SIG-M5 (cell line): ENCODE measurements around the gene TSSC4.

ENCODE experiments used
- DNase-seq: peaks from one replicate; lab custom pipeline; 2025; lab: John Stamatoyannopoulos, UW

TSSC4 gene

DNA sequence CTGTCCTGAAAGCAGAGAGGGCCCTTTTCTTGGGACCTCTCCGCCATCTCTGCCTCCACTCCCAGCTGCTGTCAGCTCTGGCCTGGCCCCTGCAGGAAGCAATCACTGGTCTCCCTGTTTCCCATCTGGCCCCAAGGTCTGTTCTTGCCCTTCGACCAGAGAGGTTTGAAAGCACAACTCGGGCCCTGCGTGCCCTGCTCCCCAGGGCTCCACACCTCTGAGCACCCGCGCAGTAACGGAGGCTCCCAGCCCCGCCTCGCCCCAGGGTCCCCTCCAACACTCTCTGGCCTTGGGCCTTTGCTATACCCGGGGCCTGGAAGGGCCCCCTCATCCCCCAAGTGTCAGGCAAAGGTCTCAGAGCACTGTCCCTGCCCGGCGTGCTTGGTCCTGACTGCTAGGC is 31.2 kb upstream of the TSSC4 start:
- DNase-seq: no peak

DNA sequence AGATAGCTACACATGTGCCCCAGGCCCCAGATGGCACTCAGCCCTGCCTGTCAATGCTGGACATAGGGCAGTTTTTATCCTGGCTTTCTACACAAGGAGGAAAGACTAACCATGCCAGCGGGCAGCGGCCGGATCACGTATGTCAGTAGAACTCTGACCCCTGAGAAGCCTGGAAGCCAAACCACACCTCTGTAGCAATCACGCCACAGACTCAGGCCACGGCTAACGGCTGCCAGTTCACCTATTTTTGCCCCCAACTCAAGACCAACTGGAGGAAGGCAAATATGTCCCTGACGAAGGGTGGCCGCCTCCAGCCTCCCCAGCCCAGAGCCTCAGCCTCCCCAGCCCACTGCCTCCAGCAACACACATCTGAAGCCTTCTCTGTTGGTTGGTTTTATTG is 30.7 kb upstream of the TSSC4 start:
- DNase-seq: no peak

GRCh38 chr11:2374456-2375201 is 25.9 kb upstream of the TSSC4 start:
- no peak for DNase-seq

DNA sequence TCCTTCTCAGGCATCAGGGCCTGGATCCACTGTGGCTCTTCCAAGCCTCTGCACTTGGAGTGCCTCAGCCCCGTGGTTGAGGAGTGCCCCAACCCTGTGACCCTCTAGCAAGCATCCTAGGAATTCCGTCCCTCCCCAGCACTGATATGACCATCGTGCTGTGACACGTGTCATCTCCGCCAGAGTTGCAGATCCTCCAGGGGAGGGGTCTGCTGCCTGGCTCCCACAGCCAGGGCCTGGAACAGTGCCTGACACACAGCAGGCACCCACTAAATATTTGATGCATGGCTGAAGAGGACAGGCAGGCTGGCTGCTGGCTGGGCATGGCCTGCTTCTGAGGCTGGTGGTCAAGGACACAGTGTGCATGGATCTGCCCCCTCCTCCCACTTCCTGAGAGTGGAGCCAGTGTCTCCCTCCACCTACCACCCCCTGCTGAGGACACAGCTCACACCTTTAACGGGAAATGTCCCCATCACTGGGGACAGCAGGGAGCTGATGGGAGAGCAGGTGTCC is 25.2 kb upstream of the TSSC4 start:
- DNase-seq: no peak

DNA sequence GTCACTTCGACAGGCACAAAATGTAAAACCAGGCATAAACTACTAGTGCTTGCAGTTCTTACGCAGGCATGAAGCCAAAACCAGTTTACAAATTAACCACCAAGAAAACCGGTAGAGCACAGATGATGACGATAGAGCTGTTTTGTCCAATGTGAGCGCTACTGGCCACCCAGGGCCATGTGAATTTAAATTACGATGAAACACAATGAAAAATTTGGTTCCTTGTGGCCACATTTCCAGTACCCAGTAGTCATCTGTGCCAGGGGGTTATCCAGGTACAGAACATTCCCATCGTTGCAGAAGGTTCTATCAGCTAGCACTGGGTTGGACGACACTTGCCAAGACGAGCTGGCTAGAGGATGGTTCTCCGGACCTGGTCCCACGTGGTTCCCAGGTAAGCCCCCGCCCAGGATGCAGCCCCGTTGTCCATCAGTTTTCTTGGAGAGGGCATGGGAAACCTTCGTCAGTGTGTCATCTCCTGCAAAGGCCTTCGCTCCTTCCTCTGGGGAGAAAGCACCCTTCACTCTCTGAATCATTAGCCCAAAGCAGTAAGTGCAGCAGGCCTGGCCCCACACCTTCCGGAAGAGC is 24.5 kb upstream of the TSSC4 start:
- DNase-seq: no peak

DNA sequence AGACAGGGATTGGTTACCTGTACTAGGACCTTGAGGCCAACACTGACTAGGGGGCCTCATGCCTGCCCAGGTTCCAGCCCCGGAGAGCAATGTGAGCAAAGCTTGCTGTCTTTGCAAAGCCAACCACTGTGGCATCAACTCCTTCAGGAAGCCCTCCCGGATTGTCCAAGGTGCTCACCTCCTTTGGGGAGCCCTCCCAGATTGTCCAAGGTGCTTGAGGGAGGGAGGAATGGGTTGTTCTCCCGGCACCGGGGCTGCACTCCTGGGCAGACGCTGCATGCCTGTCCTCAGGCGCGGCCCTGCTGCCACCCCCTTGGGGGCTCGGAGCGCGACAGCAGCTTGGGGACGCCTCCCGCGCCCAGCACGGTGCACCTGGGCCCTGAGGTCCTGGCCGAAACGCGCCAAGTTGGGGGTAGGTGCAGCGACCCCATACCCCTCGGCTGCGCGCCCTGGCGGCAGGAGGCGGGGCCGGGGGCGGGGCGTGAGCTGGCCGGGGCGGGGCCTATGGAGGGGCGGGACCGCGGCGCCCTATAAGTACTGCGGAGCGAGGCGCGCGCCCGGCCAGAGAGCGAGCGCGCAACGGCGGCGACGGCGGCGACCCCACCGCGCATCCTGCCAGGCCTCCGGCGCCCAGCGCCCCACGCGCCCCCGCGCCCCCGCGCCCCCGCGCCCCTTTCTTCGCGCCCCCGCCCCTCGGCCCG is 23.6 kb upstream of the TSSC4 start, which contains the start of gene CD81:
TSS of gene CD81 (plus strand) at position 560 of the 701 bp plus-strand sequence. CDS start 240 bp downstream, outside the sequence.
- no peak for DNase-seq

- no peak for DNase-seq
Measured at GRCh38 chr11:2377511-2378443, 22.8 kb upstream of the TSSC4 start.

- DNase-seq: no peak
Measured at GRCh38 chr11:2378527-2379210, 21.9 kb upstream of the TSSC4 start.

GRCh38 chr11:2379466-2380174 is 20.9 kb upstream of the TSSC4 start:
- DNase-seq: no peak

DNA sequence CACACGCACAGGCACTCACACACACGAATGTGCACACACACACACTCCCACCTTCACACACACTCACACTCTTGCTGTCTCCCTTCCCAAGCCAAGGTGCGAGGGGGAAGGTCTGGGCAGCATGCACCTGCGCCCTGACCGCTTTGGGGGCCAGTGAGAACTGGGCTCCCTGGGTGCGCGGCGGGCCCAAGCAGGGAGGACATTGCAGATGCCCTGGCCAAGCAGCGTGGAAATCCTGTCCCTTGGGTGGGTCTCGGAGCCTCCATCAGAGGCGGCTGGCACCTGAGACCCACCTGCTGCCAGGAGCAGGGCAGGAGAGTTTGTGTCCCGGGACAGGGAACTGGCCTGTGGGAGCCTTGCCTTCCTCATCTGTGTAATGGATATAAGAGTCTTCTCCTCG is 20.2 kb upstream of the TSSC4 start:
- no peak for DNase-seq

DNA sequence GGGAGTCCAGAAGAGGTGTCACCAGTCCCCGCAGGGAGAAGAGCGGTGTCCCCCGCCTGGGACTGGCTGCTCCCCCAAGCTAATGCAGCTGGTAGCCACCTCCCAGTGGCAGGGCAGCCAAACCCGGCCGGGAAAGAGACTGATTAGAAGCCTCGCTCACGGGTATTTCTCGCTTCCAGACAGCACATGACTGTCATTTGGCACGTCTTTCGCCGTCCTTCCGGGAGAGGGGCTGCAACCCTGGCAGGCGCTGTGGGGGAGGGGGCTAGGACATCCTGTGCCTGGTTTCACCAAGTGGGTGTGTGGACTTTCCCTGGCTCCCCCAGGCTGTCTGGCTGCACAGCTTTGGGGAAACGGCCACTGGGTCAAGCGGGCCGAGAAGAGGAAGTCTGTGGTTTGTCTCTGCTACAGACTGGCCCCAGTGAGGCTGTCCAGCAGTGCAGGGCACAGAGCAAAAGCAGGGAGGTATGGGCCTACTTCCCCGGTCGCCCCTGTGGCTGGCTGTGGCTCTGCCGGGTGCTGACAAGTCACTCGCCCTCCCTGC is 19.7 kb upstream of the TSSC4 start:
- DNase-seq: no peak

DNA sequence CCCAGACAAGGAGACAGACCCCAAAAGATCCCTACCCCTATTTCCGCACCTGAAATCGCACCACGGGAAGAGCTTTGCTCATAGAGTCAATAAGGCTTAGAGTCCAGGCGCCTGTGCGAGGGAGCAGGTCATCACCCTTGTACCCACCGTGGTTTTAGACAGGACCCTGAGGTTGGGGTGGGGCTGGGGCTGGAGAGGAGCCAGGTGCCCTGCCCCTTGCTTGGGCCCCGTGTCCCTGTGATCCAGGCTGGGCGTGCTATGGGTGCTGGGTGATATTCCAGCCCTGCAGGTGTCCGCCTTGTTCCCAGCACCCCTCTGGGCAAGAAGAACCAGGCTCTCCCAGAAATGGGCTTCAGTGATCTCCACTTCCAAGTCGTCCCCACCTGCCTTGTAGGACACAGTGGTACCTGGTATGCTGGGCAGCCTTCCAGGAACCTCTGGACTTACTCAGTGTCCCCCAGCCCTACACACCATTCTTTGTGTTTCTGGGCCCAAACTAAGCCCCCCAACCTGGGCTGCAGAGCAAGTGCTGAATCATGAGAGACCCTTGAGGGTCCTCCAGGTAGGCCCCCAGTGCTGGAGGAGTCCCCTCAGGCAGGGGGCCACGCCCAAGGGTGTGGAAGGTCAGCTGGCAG is 18.9 kb upstream of the TSSC4 start:
- no peak for DNase-seq

DNA sequence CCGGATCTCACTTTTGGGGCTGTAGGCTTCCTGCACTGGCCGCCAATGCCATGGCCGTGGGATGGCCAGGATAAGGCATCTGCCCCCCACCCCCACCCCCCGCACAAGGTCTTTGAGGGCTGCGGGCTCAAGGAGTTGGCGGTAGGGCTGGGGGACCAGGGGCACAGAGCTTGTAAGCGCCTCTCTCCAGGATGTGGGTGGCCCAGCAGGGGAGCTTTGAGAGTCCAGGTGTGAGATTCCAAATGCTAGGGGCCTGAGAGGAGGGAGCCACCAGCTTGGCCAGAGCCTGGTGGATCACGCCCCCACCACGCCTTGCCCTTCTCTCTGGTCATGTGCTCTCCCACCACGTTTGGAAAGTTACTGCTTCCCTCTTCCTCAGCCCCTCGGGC is 18.4 kb upstream of the TSSC4 start:
- DNase-seq: no peak

DNA sequence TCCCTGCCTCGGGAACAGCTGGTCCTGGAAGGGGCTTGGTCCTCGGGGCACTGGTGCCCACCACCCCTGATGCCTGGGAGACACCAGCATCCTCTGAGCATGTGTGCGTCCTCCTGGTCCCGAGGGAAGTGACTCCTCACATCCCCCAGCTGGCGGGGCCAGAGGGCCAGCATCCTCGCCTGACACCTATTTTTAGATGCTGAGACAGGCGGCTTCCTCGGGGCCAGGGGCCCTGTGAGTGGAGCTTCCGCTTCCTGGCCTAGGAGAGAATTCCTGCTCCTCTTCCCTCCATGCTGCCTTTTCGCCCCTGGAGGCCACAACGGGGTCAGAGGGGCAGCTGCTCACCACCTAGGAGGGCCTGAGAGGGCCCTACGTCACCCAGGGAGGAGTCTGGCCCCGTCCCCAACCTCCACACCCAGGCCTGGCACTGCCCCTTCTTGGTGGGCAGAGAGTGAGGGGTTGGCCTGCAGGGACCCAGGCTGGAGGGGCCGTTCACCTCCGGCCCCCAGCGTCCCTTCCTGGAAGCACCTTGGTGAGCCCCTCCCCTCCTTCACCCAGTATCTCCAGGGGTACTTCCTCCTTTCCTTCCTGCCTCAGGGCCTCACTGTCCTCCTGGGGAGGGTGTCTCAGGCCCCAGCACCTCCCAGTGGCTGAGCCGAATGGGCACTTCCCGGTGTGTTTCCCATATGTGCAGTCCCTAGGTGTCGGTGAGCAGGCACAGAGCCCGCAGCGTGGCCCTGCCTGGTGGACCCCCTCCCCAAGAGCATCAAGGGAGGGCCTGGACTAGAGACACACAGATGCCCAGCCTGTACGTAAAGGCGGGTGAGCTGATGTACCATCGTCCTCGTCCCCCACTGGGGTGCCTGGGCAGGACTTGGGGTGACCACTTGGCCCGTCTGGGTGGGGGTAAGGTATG is 17.4 kb upstream of the TSSC4 start:
- no peak for DNase-seq

DNA sequence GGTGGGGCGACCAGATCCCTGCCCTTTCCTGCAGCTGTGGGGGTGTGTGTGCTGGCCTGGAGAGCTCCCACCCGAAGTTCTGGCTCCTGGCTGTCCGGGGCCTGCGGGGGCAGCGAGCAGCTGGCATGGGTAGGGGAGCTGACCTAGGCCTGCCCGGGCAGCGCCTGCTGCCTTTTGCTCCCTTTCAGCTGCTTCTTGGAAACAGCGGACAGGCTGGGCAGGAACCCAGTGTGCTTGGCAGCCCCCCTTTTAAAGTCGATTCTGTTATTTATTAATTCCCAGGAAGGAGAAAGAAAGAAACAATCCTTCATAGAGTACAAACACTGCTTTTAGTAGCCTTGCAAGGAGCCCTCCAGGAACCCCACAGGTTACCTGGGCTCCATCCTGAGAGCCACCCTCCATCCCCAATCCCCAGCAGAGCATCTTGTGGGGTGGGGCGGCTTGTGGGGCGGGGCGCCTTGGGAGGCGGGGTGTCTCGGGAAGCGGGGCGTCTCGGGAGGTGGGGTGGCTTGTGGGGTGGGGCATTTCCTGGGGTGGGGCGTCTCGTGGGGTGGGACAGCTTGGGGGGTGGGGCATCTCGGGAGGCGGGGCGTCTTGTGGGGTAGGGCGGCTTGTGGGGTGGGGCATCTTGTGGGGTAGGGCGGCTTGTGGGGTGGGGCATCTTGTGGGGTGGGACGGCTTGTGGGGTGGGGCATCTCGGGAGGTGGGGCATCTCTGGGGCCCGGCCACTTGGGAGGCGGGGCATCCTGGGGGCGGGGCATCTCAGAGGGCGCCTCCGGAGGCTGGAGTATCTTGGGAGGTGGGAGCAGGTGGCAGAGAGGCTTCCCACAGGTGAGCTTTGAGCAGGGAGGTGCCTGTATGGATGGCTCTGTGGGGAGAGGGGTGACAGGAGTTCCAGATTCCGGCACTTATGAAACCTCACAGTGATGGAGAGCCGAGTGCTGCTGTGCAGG is 16.4 kb upstream of the TSSC4 start:
- no peak for DNase-seq

DNA sequence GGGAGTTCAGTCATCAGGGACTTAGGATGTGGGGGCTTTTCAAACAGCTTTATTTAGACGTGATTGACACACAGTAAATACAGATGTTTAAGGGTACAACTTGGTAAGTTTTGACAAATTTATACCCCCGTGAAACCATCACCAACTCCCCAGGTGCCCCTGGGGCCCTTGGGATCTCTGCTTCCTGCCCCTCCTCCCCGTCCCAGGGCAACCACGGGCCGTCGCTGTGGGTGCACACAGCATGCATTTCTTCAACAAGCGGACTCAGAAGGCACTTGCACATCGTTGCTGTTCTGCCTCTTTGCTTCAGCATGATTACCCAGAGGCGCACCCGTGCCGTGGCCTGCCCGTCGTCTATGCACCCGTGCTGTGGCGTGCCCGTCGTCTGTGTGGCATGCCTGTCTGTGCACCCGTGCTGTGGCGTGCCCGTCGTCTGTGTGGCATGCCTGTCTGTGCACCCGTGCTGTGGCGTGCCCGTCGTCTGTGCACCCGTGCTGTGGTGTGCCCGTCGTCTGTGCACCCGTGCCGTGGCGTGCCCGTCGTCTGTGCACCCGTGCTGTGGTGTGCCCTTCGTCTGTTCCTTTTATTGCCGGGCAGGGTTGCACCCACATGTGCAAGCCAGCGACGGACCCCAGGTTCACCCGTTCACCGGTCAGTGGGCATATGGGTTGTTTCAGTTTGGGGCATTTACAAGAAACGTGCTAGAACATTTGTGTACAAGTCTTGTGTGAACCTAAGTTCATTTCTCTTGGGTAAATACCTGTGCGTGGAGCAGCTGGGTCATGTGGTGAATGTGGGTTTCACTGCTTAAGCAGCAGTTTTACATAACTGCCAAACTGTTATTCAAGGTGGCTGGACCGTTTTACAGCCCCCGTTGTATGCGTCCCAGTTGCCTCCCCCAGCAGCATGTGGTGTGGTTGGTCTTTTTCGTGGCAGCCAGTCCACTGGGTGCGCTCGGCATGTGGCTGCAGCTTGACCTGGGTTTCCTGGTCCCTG is 15.1 kb upstream of the TSSC4 start:
- no peak for DNase-seq
